ENCODE data around the gene CPA1.

Gene CPA1

DNA sequence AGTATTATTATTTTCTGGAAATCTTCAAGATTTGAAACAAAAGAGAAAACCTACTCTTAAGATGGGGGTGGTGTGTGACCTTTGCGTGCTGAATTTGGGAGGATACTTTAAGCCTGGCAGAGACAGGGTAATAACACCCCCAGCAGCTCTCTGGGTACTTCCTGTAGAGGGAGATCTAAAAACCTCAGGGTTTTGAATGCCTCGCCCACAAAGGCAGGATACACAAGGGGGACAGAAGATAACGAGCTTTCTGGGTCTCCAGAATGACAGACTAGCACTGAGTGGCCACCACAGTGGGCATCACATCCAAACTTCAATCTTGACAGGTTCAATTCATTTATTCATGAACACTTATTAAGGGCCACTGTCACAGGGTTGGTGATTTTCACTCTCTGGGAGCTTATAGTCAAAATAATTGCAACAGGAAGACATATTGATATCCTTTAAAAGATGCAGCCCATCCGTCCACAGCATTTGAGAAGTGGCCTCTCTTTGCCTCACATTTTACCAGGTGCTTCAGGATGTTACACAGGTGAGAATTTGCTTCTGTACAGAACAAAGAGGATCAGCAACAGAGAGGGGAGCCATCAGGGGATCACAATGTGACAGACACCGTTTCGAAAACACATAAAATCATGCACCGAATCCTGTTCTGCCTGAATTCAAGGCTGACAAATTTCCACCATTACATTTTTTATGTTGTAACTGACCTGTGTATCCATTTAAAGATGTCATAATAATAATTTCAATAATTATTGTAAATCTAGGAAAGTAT, 14.3 kb downstream of the CPA1 start:
- no peak for DNase-seq (ENCODE audit: low read depth in 2 of 3, low spot score in 2 of 3)

DNA sequence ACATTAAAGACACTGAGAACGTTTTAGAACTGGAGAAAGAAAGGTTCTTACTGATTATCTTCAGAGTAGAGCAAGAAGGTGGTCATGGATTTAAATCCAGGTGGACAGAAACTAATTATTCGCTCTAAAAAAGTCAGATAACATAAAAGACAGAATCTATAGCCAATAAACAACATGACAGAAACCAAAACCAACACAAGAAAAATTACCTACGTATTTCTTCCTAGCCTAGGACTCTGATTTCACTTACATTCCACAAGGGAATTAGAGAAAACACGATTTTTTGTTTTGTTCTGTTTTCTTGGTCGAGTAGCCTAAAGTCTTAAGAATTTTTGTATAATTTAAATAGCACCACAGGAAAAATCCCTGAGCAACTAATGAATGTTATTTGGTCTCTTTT, 15.1 kb downstream of the CPA1 start:
- DNase-seq (ENCODE audit: low read depth in 2 of 3, low spot score in 2 of 3) = no peak

DNA sequence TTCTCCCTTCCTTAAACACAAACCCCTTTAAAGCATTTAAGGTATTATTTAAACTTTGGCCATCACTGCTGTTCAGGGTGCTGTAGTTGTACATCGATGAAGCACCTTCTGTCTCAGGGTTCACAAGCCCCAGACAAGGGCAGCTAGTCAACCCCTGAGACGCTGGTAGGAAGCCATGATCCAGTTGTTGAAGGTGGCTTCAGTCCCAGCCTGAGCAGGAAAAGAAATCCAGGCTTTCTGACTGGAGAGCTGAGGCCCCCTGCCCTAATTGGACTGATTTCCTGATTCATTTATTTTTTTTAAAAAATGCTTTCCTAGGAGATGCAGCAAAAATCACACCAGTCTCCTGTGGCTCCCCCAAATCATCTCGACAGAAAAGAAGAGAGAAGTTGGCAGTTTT, 15.8 kb downstream of the CPA1 start:
- no peak for DNase-seq (ENCODE audit: low read depth in 2 of 3, low spot score in 2 of 3)

DNA sequence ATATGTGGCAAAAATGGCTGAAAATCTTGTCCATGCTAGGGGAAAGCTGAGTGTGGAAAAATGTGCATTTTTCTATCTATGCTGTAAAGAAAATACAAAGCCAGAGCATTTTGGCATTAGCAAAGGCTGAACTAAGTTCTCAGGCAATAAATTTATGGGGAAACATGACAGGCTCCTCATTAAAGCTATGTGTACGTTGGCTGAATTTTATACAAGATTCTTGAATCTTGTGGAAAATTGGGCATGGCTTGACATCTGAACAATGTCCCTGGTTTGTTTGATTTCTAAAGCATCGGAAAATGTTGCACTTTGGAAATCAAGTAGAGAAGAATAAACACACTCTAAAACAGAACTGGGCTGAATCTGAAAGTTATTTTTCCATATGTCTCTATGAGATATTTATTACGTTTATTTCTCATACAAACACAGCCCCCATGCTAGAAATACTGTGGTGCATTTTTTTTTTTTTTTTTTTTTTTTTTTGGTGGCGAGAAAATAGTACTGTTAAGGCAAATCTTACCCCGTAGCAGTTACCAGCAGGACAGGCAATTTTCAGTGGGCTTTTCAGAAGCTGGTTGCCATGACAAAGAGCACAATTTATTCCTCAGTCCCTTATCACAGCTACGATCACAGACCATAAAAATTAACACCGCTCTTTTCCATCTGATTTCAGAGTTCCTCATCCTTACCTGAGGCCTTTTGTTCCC, 16.9 kb downstream of the CPA1 start:
- DNase-seq (ENCODE audit: low read depth in 2 of 3, low spot score in 2 of 3) = no peak

DNA sequence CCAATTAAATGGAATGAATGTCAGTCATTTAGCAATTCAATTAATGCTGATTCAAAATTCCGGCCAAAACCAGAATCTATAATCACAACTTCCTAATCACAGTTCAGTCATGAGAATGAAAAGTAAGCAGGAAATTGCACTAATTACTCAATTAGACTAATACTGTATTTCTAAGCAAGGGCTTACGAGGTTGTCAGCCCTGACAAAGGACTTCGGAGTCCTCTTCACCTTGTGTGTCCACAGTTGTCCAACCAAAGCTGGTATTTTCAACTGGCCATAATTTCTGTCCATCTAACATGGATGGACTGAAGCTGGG, 17.4 kb downstream of the CPA1 start:
- DNase-seq (ENCODE audit: low read depth in 2 of 3, low spot score in 2 of 3) = no peak

DNA sequence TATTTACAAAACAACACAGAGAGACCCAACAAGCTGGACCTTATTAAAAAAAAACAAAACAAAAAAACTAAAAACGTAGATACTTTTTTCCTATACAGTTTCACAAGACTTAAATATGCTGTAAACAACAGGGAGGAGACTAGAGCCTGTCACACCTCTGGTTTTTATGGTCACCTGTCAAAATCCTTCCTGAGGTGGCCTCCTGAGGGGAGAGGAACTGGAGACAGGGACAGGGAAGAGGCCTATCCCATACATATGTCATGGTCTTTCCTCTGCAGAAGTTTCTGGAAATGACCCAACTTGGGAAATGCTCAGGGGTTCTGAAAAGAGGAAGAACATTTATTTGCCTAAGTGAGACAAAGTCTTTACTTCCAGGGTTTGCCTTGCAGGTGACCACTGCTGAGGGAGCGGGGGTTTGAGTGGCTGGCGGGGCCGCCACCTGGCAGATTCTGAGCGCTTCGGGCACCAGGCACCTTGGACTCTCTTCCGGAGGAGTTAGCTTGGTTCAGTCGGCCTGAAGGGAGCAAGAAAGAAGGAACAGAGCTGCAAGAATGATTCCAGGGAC, 18.3 kb downstream of the CPA1 start:
- no peak for DNase-seq (ENCODE audit: low read depth in 2 of 3, low spot score in 2 of 3)

DNA sequence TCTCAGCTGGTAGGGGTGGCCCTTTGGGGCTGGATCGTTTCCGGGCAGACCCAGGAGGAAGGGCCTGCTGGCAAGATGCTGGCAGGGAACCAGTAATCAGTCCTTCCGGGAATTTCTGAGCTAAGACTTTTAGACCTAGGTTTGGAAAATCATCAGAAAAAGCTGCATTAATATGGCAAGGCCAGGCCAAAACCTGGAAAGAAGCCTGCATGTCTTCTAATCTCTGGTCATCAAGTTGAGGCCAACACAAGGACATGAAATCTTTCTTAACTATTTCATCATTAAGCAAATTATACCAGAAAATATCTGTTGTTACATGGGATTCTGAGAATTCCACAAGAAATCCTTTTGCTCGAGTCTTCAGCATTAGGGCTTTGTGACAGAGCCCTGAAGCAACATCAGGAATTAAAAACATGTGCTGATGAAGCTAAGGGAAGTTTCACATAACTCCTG, 19.9 kb downstream of the CPA1 start:
- DNase-seq (ENCODE audit: low read depth in 2 of 3, low spot score in 2 of 3) = no peak

DNA sequence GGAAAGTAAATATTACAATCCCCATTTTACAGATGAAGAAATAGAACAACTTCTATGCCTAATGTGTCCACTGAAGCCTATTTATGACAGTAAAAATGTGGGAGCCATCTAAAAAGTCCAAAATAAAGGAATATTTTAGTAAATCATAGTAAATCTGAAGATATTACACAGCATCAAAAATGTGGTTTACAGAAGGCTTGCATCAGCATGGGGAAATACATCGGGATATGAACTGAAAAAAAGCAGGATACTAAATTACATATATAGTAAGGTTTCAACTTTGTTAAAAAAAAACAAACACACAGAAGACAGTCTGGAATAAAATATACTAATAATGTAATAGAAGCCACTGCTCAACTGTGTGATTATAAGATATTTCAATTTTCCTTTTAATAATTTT, 20.8 kb downstream of the CPA1 start:
- DNase-seq (ENCODE audit: low read depth in 2 of 3, low spot score in 2 of 3) = no peak

DNA sequence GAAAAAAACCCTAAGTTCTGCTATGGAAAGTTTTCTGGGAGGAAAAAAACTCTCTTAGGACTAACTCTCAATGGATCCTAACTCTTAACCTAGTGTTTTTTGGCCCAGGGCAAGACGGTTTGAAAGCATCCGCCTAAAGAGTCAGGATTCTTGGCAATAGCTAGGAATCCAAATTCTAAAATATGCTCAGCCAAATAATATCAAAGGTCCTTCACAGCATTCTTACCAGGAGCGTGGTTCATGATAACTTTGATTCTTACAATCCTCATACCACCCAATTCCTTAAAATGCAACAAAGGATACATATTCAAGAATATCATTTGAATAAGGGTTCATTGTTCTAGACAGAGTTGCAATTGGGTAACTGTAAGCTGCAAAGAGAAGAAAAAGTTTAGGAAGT, 21.3 kb downstream of the CPA1 start:
- no peak for DNase-seq (ENCODE audit: low read depth in 2 of 3, low spot score in 2 of 3)

DNA sequence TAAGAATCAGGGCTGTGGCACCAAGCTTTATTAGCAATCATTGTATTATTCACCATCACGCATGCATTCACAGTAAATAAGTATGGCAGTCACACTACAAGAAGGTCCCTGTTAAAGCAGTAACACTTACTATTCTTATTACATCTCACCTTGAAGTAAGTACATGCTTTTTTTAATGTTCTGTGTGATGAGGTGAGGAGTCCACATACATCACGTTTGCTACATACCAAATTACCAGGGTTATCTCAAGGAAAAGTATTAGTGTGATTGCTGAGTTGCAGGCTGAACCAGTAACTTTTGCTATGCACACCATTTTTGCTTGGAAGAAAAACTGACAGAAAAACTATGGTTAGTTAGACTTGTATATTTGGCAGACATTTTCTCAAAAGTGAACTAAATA, 24.7 kb downstream of the CPA1 start:
- no peak for DNase-seq (ENCODE audit: low read depth in 2 of 3, low spot score in 2 of 3)

DNA sequence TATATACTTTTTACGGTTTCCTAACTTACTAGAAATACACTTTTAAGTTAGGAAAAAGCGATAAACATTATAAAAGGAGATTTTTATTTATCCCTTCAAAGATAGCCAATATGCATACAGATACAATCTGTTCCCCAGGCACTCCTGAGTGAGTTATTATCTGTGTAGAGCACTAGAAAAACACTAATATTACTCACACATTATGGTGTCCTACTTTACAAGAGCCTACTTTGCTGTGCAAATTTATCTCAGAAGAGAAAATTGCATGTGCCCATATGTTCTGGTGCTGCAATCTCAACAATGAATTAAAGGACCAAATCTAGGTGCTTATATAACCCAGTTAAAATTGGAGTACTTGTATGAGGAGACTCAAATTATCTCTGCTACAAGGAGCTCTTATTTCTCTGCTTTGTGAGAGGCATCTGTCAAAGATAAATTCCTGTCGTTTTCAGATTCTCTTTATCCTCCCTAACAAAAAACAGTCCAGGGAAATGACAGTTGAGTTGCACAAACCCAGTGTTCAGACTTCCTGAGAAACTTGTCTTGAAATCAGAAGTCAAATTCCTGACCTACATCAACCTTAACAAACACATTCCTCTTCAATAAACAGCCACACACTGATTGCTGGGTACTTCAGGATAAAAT, 28.9 kb downstream of the CPA1 start:
- DNase-seq (ENCODE audit: low read depth in 2 of 3, low spot score in 2 of 3) = no peak

DNA sequence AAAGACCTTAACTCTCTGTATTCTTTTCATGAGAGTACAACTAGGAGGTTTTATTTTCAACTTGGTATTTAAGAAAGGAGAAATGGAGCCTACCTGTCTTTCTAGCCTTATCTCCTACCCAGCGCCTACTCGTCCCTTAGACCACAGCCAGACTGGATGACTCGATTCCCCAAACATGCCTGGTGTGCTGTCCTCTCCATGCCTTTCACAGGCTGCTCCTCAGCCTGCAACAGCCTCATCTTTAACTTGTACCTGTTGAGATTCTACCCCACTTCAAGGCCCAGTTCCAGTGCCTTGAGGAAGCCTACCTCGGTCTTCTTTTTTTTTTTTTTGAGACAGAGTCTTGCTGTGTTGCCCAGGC, 29.4 kb downstream of the CPA1 start:
- DNase-seq (ENCODE audit: low read depth in 2 of 3, low spot score in 2 of 3) = no peak

DNA sequence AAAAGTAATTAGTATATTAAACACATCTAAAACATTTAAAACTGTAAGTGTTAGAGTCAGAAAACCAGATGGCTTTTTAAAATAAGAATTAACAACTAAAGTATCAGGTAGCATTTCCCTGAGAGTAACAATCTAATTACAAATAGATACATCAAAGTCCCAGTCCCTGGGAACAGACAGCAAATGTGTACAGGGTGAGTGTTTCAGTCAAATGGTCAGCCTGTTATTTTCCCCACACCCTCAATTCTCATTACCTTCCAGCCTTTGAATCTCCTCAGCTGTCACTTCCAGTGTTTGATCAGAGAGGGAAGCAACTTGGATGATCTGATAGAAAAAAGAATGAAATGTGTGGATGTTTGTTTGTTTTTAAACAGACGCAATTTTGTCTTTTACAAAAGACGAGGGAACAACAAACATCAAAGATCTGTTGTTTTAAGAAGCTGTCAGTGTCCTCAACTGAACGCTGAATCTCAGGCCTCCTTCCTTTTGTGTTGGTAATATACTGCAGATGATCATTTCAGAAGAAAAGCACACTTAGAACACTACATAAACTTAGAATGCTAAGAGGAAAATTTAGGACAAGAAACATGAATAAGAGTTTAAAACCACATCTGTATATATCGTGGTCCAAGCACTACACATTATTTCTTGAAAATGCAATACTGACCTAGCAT, 30.7 kb downstream of the CPA1 start:
- no peak for DNase-seq (ENCODE audit: low read depth in 2 of 3, low spot score in 2 of 3)

DNA sequence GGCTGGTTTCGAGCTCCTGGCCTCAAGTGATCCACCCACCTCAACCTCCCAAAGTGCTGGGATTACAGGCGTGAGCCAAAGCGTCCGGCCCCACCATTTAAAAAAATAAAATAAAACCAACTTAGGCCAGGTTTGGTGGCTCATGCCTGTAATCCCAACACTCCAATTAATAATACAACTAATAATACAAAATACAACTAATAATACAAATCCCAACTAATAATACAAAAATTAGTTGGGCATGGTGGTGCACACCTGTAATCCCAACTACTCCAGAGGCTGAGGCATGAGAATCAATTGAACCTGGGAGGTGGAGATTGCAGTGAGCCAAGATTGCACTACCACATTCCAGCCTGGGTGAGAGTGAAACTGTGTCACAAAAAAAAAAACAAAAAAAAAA, 32.9 kb downstream of the CPA1 start:
- no peak for DNase-seq (ENCODE audit: low read depth in 2 of 3, low spot score in 2 of 3)

DNA sequence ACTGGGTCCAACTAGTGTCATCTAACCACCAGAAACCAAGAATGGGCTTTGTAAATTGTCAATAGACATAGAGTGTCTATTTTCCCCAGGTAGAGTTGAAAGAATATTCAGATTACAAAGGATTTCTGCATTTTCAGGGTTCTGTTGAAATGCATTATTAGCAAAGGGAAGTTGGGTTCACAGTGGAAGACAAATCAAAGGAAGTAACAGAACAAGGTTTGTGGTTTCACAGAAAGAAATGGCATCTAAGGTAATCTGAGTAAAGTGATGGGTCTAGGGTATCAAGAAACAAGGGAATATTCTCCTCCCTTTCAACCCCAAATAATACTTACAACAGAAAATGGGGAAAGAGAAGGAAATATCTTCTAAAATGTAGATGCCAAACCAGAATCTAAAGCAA, 34.7 kb downstream of the CPA1 start:
- DNase-seq (ENCODE audit: low read depth in 2 of 3, low spot score in 2 of 3) = no peak

DNA sequence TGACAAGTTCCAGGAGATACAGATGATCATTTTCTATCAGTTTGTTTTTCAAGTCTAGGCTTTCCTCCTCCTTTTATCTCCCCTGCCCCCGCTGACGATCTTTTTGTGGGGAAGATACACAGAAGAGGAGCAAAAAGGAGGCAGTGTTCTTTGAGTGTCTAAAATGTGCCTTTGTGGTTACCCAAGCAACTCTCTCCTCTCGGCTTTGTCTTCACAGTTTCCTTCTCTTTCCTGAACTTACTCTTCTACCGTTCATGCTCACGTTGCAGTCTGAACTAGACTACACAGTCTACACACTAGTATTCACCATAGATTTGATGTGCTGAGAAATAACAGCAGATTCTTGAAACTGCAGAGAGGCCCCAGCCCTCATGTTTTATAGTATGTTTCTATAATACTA, 36.9 kb downstream of the CPA1 start:
- no peak for DNase-seq (ENCODE audit: low read depth in 2 of 3, low spot score in 2 of 3)

DNA sequence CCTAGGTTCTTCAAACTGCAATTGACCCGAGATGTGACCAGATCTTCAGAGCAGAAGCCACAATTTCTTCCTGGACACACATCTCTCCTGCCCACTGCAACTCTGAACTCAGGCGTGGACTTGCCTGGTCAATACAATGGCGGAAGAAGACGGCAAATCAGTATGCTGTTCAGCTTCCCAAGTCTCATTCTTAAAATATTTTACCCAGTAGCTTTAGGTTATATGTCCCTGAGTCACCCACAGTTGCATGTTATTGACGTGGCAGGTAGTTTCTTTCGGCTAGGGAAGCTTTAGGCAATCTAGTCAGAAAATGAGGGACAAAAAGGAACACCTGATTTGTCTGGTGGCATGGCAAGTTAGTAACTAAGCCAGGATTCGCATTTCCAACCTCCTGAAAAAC, 38.0 kb downstream of the CPA1 start:
- DNase-seq (ENCODE audit: low read depth in 2 of 3, low spot score in 2 of 3) = no peak

DNA sequence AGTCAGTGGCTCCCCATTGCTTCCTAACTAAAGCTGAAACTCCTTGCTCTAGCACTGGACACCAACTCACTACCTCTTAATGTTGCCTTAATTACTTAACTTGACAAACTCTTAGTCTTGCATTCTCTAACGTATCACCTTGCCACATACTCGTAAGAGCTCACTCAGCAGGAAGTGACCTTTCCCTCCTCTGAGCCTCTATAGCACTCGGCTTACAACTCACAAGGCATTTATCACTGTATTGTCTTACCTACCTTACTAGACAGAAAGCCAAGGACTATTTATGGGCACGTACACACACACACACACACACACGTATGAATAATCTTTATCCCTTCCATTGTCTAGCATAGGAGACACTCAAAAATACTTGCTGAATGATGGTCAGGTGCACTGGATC, 39.4 kb downstream of the CPA1 start:
- no peak for DNase-seq (ENCODE audit: low read depth in 2 of 3, low spot score in 2 of 3)

DNA sequence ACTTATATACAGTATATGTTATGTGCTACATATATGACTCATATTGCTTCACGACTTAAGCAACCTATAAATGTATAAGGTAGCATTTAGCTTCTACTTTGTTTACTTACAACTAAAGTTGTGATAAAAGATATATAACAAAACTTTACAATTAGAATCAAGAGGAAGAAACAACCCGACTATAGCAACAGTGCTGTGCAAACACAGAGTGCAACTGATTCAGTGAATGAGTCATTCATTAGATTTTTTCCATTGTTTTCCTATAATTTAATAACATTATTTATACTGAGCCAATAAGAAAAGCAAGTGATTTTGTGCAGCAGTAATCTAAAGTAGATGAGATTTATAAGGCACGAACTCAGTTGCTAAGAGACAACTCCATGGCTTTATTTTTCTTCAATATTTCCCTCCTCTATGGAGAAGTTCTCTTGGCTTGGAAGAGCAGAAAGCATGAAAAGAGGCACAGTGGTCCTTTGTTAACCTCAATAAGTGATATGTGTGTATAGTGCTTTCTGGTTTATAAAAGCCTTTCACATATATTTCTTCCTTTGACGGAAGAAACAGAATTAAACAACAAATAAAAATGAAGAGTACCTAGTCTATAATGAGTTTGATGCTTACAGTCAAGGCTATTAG, 40.8 kb downstream of the CPA1 start:
- DNase-seq (ENCODE audit: low read depth in 2 of 3, low spot score in 2 of 3) = no peak

DNA sequence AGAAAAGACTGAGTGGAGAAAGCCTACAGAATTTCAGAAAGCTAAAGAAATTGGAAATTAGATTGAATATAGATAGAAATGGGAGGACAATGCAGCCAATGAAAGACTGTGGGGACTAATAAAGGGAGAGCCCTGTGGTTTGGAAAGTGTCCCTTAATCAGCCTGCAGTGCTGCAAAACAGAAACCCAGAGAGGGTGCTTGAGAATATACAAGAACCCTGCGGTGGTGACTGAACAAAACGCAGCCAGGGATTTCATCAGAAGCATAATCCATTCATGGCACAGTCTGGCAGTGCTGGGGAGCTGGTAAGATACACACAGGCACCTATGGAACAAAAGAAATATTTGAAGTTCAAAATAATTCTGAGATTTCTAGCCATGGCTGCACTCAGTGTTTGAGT, 41.4 kb downstream of the CPA1 start:
- DNase-seq (ENCODE audit: low read depth in 2 of 3, low spot score in 2 of 3) = no peak

DNA sequence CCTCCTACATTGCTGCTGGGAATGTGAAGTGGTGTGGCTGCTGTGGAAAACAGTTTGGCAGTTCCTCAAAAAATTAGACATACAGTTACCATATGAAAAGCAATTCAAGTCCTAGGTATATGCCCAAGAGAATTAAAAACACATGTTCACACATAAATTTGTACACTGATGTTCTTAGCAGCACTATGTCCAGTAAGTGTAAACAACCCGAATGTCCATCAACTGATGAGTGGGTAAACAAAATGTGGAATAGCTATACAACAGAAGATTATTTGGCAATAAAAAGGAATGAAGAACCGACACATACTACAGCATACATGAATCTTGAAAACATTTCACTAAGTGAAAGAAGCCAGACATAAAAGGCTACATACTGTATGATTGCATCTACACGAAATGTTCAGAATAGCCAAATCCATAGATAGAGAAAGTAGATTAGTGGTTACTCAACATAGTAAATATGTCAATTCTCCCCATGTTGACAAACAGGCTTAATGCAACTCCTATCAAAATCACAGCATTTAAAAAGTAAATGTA, 43.3 kb downstream of the CPA1 start:
- no peak for DNase-seq (ENCODE audit: low read depth in 2 of 3, low spot score in 2 of 3)
